Liver (tissue), 9 donors: ENCODE results near the gene TSSK2. TPM values are rescaled to one million over a fixed set of nuclear protein-coding genes. Genes with fewer than 3 reads are reported as not detected.

Experiments used
- DNase-seq: peaks from one replicate; pipeline ENCODE4 v3.0.0-alpha.2; 2017; ENCODE audit warnings: low spot score
- H3K27ac ChIP-seq, 2 donors: one replicate each; pipeline ENCODE4 v1.7.0; 2013; ENCODE audit warnings: inconsistent platforms in 2 of 2, low read length in 2 of 2, control low read depth in 1 of 2, low read depth in 1 of 2, mild to moderate bottlenecking in 1 of 2
- H3K27me3 ChIP-seq, 4 donors: one replicate each; pipeline versions ENCODE4 v1.6.1 to v1.7.0; 2013; ENCODE audit warnings: low read length in 3 of 4, inconsistent platforms in 1 of 4, mild to moderate bottlenecking in 1 of 4, moderate library complexity in 1 of 4; ENCODE audit not compliant: control insufficient read depth in 4 of 4, insufficient read depth in 4 of 4
- H3K36me3 ChIP-seq, 4 donors: one replicate each; pipeline versions ENCODE4 v1.6.1 to v1.7.0; 2013; ENCODE audit warnings: low read length in 3 of 4, mild to moderate bottlenecking in 3 of 4, low read depth in 1 of 4, moderate library complexity in 1 of 4; ENCODE audit not compliant: control insufficient read depth in 4 of 4, insufficient read depth in 3 of 4
- H3K4me1 ChIP-seq, 4 donors: one replicate each; pipeline versions ENCODE4 v1.6.1 to v1.7.0; 2013; ENCODE audit warnings: low read length in 3 of 4, mild to moderate bottlenecking in 3 of 4, moderate library complexity in 1 of 4; ENCODE audit not compliant: control insufficient read depth in 4 of 4, insufficient read depth in 4 of 4
- H3K4me3 ChIP-seq, 3 donors: one replicate each; pipeline versions ENCODE4 v1.6.1 to v1.7.0; 2013; ENCODE audit warnings: low read length in 3 of 3, control low read depth in 1 of 3, low read depth in 1 of 3, mild to moderate bottlenecking in 1 of 3
- H3K9ac ChIP-seq, 2 donors: one replicate each; pipeline ENCODE4 v1.7.0; 2013; ENCODE audit warnings: low read length in 2 of 2, mild to moderate bottlenecking in 2 of 2, moderate library complexity in 2 of 2, control low read depth in 1 of 2, low read depth in 1 of 2
- H3K9me3 ChIP-seq, 4 donors: one replicate each; pipeline versions ENCODE4 v1.6.1 to v1.7.0; 2013; ENCODE audit warnings: low read length in 3 of 4; ENCODE audit not compliant: control insufficient read depth in 4 of 4
- EGR1 ChIP-seq, 2 donors: IDR thresholded peaks; 2 replicates each; pipeline ENCODE4 v1.6.1; 2016 to 2018; ENCODE audit warnings: antibody characterized with exemption in 2 of 2, low read depth in 2 of 2
- FOXA2 ChIP-seq: IDR thresholded peaks from 2 replicates; pipeline ENCODE4 v1.6.1; 2016; ENCODE audit warnings: antibody characterized with exemption
- HNF4A ChIP-seq, 2 donors: conservative IDR thresholded peaks; 2 replicates each; pipeline ENCODE4 v1.6.1; 2016; ENCODE audit warnings: antibody characterized with exemption in 2 of 2, mild to moderate bottlenecking in 2 of 2
- HNF4G ChIP-seq: IDR thresholded peaks from 2 replicates; pipeline ENCODE4 v1.6.1; 2016; ENCODE audit warnings: antibody characterized with exemption
- JUND ChIP-seq, 2 donors: IDR thresholded peaks; 2 replicates each; pipeline ENCODE4 v1.6.1; 2016; ENCODE audit warnings: antibody characterized with exemption in 2 of 2
- NR2F2 ChIP-seq: IDR thresholded peaks from 2 replicates; pipeline ENCODE4 v1.6.1; 2016; ENCODE audit warnings: antibody characterized with exemption
- RAD21 ChIP-seq, 2 donors: IDR thresholded peaks; 2 replicates each; pipeline ENCODE4 v1.6.1; 2016; ENCODE audit warnings: antibody characterized with exemption in 2 of 2, mild to moderate bottlenecking in 2 of 2
- RXRA ChIP-seq, 2 donors: IDR thresholded peaks; 2 replicates each; pipeline ENCODE4 v1.6.1; 2017 to 2018; ENCODE audit warnings: antibody characterized with exemption in 2 of 2, mild to moderate bottlenecking in 1 of 2
- SP1 ChIP-seq: IDR thresholded peaks from 2 replicates; pipeline ENCODE4 v1.6.1; 2018; ENCODE audit warnings: antibody characterized with exemption, mild to moderate bottlenecking
- TAF1 ChIP-seq: conservative IDR thresholded peaks from 2 replicates; pipeline ENCODE4 v1.6.1; 2016; ENCODE audit warnings: antibody characterized with exemption, mild to moderate bottlenecking
- YY1 ChIP-seq: IDR thresholded peaks from 2 replicates; pipeline ENCODE4 v1.6.1; 2016; ENCODE audit warnings: antibody characterized with exemption, mild to moderate bottlenecking
- WGBS: extraction: QIAGEN DNeasy Blood & Tissue Kit; methylation state at CpG from one replicate; pipeline ENCODE4 v1.1.7; 2013; 5-methylcytosine and 5-hydroxymethylcytosine counted together
- polyA plus RNA-seq, 2 donors: library from polyadenylated mRNA; stranded (reverse) in 1 of 2; unstranded in 1 of 2; fragments of 200-250 nt in 1 of 2; fragments of >200 nt in 1 of 2; fragmentation: Nextera tagmentation in 1 of 2; extraction: Ambion mirVana in 1 of 2; gene quantifications; one replicate each; pipeline versions ENCODE4 v1.2.1 to v1.2.3, GENCODE V29; 2013 to 2015
- total RNA-seq, 2 donors: library from RNA; depleted of rRNA; stranded (reverse); fragments of >200 nt; gene quantifications; one replicate each; pipeline ENCODE4 v1.2.3, GENCODE V29; 2014
- TF ChIP-seq, protein P1 (sequence below): fragments of 150-350 bp; IDR thresholded peaks from 2 replicates; pipeline ENCODE4 v1.5.1; 2017; ENCODE audit warnings: improper control_type of control experiment, low read depth, low read length; ENCODE audit not compliant: missing input control
- TF ChIP-seq, protein P2 (sequence below): IDR thresholded peaks from 2 replicates; pipeline ENCODE4 v1.6.1; 2016; ENCODE audit warnings: antibody characterized with exemption
- TF ChIP-seq, protein P3 (sequence below): IDR thresholded peaks from 2 replicates; pipeline ENCODE4 v1.6.1; 2016; ENCODE audit warnings: antibody characterized with exemption, mild to moderate bottlenecking
- TF ChIP-seq, protein P4 (sequence below): IDR thresholded peaks from 2 replicates; pipeline ENCODE4 v1.6.1; 2016; ENCODE audit warnings: antibody characterized with exemption
- TF ChIP-seq, protein P5 (sequence below): IDR thresholded peaks from 2 replicates; pipeline ENCODE4 v1.6.1; 2016; ENCODE audit warnings: antibody characterized with exemption
- donor health status: healthy.
- donor health status: healthy.
- donor health status: healthy.
- donor health status: healthy.
- donor health status: healthy.

TSSK2 gene
- total and polyA plus RNA-seq, 4 donors = 0.08 TPM; not detected in 3

DNA sequence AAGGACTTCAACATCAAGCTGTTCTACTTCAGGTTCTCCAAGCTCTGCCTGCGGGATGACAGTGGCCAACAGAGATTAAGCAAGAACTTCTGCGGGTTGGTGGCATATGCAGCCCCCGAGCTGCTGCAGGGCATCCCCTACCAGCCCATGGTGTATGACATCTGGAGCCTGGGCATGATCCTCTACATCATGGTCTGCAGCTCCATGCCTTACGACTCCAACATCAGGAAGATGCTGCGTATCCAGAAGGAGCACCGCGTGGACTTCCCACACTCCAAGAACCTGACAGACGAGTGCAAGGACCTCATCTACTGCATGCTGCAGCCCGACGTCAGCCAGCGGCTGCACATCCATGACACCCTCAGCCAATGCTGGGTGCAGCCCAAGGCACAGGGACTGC, 6.1 kb upstream of the TSSK2 start:
- no peaks in the 10 kb centered on the region for H3K27me3 ChIP-seq
- H3K27ac ChIP-seq = no peak overlapping the region
- no peak overlapping the region for H3K4me3 ChIP-seq
- TF ChIP-seq YY1 (no peak), FOXA2 (no peak), SP1 (no peak)
- 95% methylated on average over 11 of the region's 11 CpGs for whole genome bisulfite sequencing
- no peaks in the 10 kb centered on the region for H3K9me3 ChIP-seq
- no peaks in the 10 kb centered on the region for H3K36me3 ChIP-seq
- peaks cover 9 to 23% (median 19%) of the 10 kb centered on the region in 4 donors for H3K4me1 ChIP-seq
- DNase-seq = no peak
- H3K9ac ChIP-seq = no peak overlapping the region

DNA sequence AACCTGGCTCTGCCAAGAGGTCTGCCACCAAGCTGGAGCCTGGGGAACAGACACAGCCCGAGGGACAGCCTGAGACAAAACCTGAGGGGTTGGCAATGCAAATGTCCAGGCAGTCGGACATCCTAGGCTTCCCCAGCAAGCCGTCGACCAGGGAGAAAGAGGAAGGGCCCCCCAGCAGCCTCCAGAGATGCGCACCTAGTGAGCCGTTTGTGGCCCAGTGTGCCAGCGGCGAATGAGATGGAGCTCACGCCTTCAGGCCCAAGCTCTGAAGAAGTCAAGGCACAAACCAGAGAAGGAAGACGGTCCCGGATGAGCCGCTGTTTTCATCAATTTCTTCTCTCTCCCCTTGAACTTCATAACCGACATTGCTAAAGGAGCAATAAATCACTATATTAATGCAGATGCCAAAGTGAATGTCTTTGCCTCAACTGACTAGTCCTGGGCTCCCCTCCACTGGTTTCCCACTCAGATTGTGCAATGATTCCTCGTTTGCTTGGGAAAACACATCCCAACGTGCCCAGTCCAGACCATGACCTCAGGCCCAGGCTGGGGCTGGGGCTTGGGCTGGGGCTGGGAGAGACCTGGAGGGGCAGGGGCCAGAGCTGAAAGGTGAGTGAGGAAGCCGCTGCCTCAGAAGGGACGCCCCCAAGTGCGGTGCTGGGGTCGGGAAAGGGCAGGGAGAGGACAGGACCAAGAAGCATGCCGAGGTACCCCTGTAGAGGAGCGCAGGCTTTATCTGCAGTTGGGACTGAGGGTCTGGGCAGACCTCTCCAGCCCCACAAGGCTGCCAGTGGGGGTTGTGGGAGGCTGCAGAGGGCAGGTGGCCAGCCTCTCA, 5.4 kb upstream of the TSSK2 start:
- Histone ChIP-seq H3K4me1 (peaks cover 4 to 16% (median 12%) of the 10 kb centered on the region in 4 donors), H3K27ac (no peak overlapping the region), H3K9ac (no peak overlapping the region), H3K4me3 (no peak overlapping the region), H3K9me3 (no peaks in the 10 kb centered on the region), H3K27me3 (no peaks in the 10 kb centered on the region), H3K36me3 (no peaks in the 10 kb centered on the region)
- DNase-seq = no peak
- TF ChIP-seq, protein P1, sequence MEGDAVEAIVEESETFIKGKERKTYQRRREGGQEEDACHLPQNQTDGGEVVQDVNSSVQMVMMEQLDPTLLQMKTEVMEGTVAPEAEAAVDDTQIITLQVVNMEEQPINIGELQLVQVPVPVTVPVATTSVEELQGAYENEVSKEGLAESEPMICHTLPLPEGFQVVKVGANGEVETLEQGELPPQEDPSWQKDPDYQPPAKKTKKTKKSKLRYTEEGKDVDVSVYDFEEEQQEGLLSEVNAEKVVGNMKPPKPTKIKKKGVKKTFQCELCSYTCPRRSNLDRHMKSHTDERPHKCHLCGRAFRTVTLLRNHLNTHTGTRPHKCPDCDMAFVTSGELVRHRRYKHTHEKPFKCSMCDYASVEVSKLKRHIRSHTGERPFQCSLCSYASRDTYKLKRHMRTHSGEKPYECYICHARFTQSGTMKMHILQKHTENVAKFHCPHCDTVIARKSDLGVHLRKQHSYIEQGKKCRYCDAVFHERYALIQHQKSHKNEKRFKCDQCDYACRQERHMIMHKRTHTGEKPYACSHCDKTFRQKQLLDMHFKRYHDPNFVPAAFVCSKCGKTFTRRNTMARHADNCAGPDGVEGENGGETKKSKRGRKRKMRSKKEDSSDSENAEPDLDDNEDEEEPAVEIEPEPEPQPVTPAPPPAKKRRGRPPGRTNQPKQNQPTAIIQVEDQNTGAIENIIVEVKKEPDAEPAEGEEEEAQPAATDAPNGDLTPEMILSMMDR = no peak
- TF ChIP-seq SP1 = no peak
- no peak for TF ChIP-seq JUND (IDR thresholded peaks at IDR 0.05)
- WGBS = 81% methylated on average over 21 of the region's 21 CpGs

DNA sequence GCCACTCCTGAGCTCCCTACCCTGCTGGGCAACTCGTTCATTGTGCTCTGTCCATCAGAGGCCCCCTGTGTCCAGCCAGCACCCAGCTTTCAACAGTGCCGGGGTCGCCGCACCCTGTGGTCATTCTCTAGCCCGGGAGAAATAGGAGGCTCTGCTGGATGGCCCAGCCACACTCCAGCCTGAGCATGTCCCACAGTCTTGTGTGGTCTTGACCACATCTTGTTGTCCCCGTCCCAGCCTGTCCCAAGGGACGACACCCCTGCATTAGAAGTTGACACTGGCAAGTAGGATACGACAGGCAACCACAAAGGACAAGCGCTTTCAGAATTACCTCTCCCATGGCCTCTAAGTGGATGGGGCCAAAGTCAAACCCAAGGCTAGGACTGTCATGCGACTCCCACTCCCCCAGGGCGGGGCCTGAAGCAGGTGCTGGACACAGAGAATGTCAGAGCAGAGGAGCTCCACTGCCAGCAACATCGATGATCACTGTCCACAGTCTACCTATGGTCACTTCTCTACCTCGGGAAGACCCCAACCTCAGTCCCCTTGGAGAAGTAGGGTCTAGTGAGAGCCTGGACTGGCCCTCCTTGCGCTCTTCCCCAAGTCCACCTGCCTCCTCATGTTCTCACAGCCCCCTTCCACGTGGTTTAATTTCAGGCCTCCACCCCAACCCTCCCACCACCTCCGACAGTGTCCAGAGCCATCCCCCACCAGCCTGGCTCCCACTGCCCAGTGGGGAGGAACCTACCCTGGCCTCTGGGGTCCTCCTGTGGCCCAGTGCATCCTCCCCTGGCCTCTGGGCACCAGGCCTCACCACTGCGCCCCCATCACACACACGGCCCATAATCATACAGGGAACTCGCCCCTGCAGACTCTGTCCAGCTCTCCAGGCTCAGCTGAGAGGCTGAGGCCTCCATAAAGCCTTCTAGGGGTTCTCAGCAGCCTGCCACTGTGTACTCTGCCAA, 4.5 kb upstream of the TSSK2 start:
- Histone ChIP-seq H3K4me3 (no peak overlapping the region), H3K27me3 (no peaks in the 10 kb centered on the region), H3K9me3 (no peaks in the 10 kb centered on the region), H3K27ac (no peak overlapping the region), H3K4me1 (peaks cover 0 to 7% (median 4%) of the 10 kb centered on the region in 4 donors), H3K36me3 (peaks cover 0 to 4% (median 0%) of the 10 kb centered on the region in 4 donors), H3K9ac (no peak overlapping the region)
- DNase-seq = no peak
- 95% methylated on average over 19 of the region's 19 CpGs for WGBS
- TF ChIP-seq, protein P2, sequence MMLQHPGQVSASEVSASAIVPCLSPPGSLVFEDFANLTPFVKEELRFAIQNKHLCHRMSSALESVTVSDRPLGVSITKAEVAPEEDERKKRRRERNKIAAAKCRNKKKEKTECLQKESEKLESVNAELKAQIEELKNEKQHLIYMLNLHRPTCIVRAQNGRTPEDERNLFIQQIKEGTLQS = no peak
- TF ChIP-seq, protein P3, sequence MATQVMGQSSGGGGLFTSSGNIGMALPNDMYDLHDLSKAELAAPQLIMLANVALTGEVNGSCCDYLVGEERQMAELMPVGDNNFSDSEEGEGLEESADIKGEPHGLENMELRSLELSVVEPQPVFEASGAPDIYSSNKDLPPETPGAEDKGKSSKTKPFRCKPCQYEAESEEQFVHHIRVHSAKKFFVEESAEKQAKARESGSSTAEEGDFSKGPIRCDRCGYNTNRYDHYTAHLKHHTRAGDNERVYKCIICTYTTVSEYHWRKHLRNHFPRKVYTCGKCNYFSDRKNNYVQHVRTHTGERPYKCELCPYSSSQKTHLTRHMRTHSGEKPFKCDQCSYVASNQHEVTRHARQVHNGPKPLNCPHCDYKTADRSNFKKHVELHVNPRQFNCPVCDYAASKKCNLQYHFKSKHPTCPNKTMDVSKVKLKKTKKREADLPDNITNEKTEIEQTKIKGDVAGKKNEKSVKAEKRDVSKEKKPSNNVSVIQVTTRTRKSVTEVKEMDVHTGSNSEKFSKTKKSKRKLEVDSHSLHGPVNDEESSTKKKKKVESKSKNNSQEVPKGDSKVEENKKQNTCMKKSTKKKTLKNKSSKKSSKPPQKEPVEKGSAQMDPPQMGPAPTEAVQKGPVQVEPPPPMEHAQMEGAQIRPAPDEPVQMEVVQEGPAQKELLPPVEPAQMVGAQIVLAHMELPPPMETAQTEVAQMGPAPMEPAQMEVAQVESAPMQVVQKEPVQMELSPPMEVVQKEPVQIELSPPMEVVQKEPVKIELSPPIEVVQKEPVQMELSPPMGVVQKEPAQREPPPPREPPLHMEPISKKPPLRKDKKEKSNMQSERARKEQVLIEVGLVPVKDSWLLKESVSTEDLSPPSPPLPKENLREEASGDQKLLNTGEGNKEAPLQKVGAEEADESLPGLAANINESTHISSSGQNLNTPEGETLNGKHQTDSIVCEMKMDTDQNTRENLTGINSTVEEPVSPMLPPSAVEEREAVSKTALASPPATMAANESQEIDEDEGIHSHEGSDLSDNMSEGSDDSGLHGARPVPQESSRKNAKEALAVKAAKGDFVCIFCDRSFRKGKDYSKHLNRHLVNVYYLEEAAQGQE = no peak
- no peak for TF ChIP-seq HNF4G
- no peak for TF ChIP-seq HNF4A (conservative IDR thresholded peaks at IDR 0.05)
- no peak for TF ChIP-seq EGR1 (IDR thresholded peaks at IDR 0.05; ENCODE audit: low read depth in 2 of 2)
- TF ChIP-seq, protein P4, sequence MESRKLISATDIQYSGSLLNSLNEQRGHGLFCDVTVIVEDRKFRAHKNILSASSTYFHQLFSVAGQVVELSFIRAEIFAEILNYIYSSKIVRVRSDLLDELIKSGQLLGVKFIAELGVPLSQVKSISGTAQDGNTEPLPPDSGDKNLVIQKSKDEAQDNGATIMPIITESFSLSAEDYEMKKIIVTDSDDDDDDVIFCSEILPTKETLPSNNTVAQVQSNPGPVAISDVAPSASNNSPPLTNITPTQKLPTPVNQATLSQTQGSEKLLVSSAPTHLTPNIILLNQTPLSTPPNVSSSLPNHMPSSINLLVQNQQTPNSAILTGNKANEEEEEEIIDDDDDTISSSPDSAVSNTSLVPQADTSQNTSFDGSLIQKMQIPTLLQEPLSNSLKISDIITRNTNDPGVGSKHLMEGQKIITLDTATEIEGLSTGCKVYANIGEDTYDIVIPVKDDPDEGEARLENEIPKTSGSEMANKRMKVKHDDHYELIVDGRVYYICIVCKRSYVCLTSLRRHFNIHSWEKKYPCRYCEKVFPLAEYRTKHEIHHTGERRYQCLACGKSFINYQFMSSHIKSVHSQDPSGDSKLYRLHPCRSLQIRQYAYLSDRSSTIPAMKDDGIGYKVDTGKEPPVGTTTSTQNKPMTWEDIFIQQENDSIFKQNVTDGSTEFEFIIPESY = no peak
- no peak for TF ChIP-seq SP1
- TF ChIP-seq, protein P5, sequence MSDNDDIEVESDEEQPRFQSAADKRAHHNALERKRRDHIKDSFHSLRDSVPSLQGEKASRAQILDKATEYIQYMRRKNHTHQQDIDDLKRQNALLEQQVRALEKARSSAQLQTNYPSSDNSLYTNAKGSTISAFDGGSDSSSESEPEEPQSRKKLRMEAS = no peak
- no peak for TF ChIP-seq TAF1
- no peak for TF ChIP-seq RAD21 (IDR thresholded peaks at IDR 0.05)
- TF ChIP-seq RXRA (IDR thresholded peaks at IDR 0.05) = no peak
- no peak for TF ChIP-seq NR2F2
- no peak for TF ChIP-seq FOXA2
- TF ChIP-seq YY1 = no peak
